ENCODE measurements around the gene MREG.

GRCh38 chr2:215914054-215914776, 99.1 kb downstream of the MREG start:
- TF ChIP-seq SP1 (IDR thresholded peaks at IDR 0.05) (no peak), JUND (IDR thresholded peaks at IDR 0.05) (no peak), CTCF (IDR thresholded peaks at IDR 0.05; ENCODE audit: low read depth, low read length, missing input control) (no peak), ZBTB33 (IDR thresholded peaks at IDR 0.05) (no peak), YY1 (IDR thresholded peaks at IDR 0.05) (no peak), REST (IDR thresholded peaks at IDR 0.05) (no peak), RXRA (IDR thresholded peaks at IDR 0.05) (no peak), MAX (IDR thresholded peaks at IDR 0.05) (no peak)

Measured in liver (tissue), 3 donors.